ENCODE results near the gene RAI1.

GRCh38 chr17:17677299-17678040 lies 3.8 kb upstream of the RAI1 start:
- no peak for TF ChIP-seq CTCF (IDR thresholded peaks at IDR 0.05 in 8 of 11, conservative IDR thresholded peaks at IDR 0.05 in 3 of 11)
- no peak for TF ChIP-seq POLR2A (IDR thresholded peaks at IDR 0.05)

All from spleen (tissue), 7 donors.